DND-41 (cell line): Measurements from ENCODE around the gene WNT3A.

Experiments used
- ATAC-seq: fragments of 200-7000 bp; cut with Tn5 transposase; 3 replicates; pipeline ENCODE4 v1.9.1; 2021; ENCODE audit warnings: low read depth; ENCODE audit not compliant: insufficient read depth
- DNase-seq: peaks from one replicate; pipeline ENCODE4 v3.0.0-alpha.2; 2020
- H2AFZ ChIP-seq: 2 replicates; pipeline ENCODE4 v1.6.0; 2012; ENCODE audit warnings: low read depth, low read length
- H3K27ac ChIP-seq: 2 replicates; pipeline ENCODE4 v1.5.1; 2012; ENCODE audit warnings: low read length, inconsistent platforms
- H3K27me3 ChIP-seq: fragments of 200-600 bp; sonication (generic); 2 replicates; pipeline ENCODE4 v1.6.0; 2012; ENCODE audit warnings: low read length, mild to moderate bottlenecking, inconsistent platforms; ENCODE audit not compliant: insufficient read depth, poor library complexity
- H3K36me3 ChIP-seq: 2 replicates; pipeline ENCODE4 v1.5.1; 2012; ENCODE audit warnings: low read length, inconsistent platforms; ENCODE audit not compliant: insufficient read depth
- H3K4me1 ChIP-seq: 2 replicates; pipeline ENCODE4 v1.5.1; 2012; ENCODE audit warnings: mild to moderate bottlenecking, low read length; ENCODE audit not compliant: insufficient read depth
- H3K4me2 ChIP-seq: 2 replicates; pipeline ENCODE4 v1.6.0; 2012; ENCODE audit warnings: mild to moderate bottlenecking, moderate library complexity, low read length, inconsistent platforms; ENCODE audit not compliant: insufficient read depth
- H3K4me3 ChIP-seq, 2 experiments: fragments of 200-600 bp in 1 of 2; shearing (Covaris generic) in 1 of 2; 2 replicates each; pipeline ENCODE4 v1.5.1; 2012 to 2016; ENCODE audit warnings: inconsistent platforms in 2 of 2, low read length in 2 of 2, mild to moderate bottlenecking in 2 of 2, low read depth in 1 of 2, moderate library complexity in 1 of 2
- H3K79me2 ChIP-seq: 2 replicates; pipeline ENCODE4 v1.6.0; 2012; ENCODE audit warnings: low read length, inconsistent platforms; ENCODE audit not compliant: insufficient read depth
- H3K9ac ChIP-seq: 2 replicates; pipeline ENCODE4 v1.6.0; 2012; ENCODE audit warnings: low read depth, mild to moderate bottlenecking, inconsistent platforms, low read length, moderate library complexity
- H3K9me3 ChIP-seq: 2 replicates; pipeline ENCODE4 v1.5.1; 2012; ENCODE audit warnings: low read length, moderate library complexity, mild to moderate bottlenecking, inconsistent platforms; ENCODE audit not compliant: insufficient read depth, severe bottlenecking
- H4K20me1 ChIP-seq: 2 replicates; pipeline ENCODE4 v1.6.0; 2012; ENCODE audit warnings: low read length; ENCODE audit not compliant: insufficient read depth
- EZH2 ChIP-seq: IDR thresholded peaks from 3 replicates; pipeline ENCODE4 v1.6.1; 2012; ENCODE audit warnings: borderline replicate concordance, low read depth, mild to moderate bottlenecking, moderate library complexity, low read length, inconsistent platforms; ENCODE audit not compliant: severe bottlenecking
- TF ChIP-seq, protein P1 (sequence below): IDR thresholded peaks from 2 replicates; pipeline ENCODE4 v1.5.1; 2012; ENCODE audit warnings: borderline replicate concordance, low read length, moderate library complexity, mild to moderate bottlenecking; ENCODE audit not compliant: poor library complexity, severe bottlenecking; ENCODE audit errors: extremely low read depth

Gene WNT3A

DNA sequence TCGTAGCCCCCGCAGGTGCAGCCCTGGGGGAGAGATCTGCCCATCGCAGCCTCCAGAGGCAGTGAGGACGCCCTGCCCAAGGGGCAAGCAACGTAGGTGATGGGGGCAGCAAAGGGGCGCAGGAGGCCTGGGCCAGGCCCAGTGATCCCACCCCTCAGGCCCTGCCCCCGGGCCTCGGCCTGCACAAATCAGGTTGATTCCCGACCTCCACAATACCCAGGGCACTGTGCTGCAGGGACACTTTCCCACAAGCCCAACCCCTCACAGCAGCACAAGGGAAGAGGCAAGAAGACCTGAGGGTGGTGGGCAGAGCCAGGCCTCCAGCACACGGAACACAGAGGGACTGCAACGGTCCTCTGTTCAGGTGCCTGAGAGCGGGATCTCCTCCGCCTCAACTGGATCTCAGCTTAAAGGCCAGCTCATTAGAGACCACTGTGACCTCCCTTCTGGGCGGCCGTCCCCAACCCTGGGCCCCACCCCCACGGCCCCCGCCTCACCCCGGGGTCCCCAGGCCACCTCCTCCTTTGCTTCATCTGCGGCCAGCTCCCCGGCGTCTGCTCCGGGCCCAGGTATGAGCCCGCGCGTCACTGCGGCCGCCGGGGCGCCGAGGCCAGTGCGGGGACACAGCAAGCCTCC lies 74.9 kb downstream of the WNT3A start:
- Histone ChIP-seq H3K4me1 (peaks cover 49% of the 10 kb centered on the region), H3K4me2 (peak overlapping the region; percentile 91), H3K36me3 (peaks cover 36% of the 10 kb centered on the region), H3K9ac (peak overlapping the region; percentile 98), H3K79me2 (peaks cover 71% of the 10 kb centered on the region), H3K27ac (peak overlapping the region; percentile 90), H3K27me3 (no peaks in the 10 kb centered on the region), H2AFZ (peak overlapping the region; percentile 87), H3K9me3 (no peaks in the 10 kb centered on the region), H3K4me3 (peak overlapping the region; percentile 77 to 98), H4K20me1 (peaks cover 71% of the 10 kb centered on the region)
- TF ChIP-seq, protein P1, sequence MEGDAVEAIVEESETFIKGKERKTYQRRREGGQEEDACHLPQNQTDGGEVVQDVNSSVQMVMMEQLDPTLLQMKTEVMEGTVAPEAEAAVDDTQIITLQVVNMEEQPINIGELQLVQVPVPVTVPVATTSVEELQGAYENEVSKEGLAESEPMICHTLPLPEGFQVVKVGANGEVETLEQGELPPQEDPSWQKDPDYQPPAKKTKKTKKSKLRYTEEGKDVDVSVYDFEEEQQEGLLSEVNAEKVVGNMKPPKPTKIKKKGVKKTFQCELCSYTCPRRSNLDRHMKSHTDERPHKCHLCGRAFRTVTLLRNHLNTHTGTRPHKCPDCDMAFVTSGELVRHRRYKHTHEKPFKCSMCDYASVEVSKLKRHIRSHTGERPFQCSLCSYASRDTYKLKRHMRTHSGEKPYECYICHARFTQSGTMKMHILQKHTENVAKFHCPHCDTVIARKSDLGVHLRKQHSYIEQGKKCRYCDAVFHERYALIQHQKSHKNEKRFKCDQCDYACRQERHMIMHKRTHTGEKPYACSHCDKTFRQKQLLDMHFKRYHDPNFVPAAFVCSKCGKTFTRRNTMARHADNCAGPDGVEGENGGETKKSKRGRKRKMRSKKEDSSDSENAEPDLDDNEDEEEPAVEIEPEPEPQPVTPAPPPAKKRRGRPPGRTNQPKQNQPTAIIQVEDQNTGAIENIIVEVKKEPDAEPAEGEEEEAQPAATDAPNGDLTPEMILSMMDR: no peak
- no peak for TF ChIP-seq EZH2
- DNase-seq (peak; percentile 49), ATAC-seq (peak; percentile 27)

DNA sequence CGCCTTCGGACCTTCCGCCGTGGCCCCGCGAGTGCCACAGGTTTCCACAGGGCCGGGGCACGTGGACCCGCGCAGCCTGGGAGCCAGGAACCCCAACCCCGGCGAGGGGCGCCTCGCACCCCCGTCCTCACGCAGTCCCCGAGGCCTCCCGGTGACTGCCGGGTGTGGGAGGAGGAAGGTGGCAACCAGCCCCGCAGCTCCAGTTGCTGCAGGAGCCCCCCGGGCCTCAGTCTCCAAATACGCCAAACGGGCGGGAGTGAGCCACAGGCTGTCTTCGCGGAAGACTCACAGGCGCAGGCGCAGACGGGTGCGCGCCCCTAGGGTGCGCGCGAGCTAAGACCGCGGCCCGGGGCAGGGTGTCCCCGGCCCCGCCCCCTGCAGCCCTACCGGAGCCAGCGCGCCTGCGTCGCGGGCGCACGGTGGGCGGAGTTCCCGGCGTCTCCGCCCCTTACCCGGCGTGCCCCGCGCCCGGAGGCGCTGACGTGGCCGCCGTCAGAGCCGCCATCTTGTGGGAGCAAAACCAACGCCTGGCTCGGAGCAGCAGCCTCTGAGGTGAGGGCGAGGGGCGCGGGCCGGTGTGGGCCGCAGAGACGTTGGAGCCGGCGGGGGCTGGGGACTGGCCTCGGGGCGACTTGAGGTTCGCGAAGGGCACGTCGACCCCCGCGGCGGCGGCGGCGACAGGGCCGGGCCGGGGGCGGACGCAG lies 75.6 kb downstream of the WNT3A start, which contains the start of gene ARF1:
Gene ARF1, plus strand, starts transcription at position 495 of the 704 bp plus-strand sequence. CDS start 14,407 bp downstream, outside the sequence.
- Histone ChIP-seq H2AFZ (peak within 1 kb of the TSS; percentile 87), H3K27ac (peak within 1 kb of the TSS; percentile 92), H4K20me1 (peaks cover 72% of the 10 kb centered on the region), H3K36me3 (peaks cover 43% of the 10 kb centered on the region), H3K9ac (peak within 1 kb of the TSS; percentile 98), H3K79me2 (peaks cover 78% of the 10 kb centered on the region), H3K4me3 (peak within 1 kb of the TSS; percentile 77 to 98), H3K4me1 (peaks cover 52% of the 10 kb centered on the region), H3K27me3 (no peaks in the 10 kb centered on the region), H3K9me3 (no peaks in the 10 kb centered on the region), H3K4me2 (peak within 1 kb of the TSS; percentile 91)
- no peak for TF ChIP-seq EZH2
- TF ChIP-seq, protein P1: peak; percentile 16
- ATAC-seq (peak; percentile 86), DNase-seq (peak; percentile 93)

DNA sequence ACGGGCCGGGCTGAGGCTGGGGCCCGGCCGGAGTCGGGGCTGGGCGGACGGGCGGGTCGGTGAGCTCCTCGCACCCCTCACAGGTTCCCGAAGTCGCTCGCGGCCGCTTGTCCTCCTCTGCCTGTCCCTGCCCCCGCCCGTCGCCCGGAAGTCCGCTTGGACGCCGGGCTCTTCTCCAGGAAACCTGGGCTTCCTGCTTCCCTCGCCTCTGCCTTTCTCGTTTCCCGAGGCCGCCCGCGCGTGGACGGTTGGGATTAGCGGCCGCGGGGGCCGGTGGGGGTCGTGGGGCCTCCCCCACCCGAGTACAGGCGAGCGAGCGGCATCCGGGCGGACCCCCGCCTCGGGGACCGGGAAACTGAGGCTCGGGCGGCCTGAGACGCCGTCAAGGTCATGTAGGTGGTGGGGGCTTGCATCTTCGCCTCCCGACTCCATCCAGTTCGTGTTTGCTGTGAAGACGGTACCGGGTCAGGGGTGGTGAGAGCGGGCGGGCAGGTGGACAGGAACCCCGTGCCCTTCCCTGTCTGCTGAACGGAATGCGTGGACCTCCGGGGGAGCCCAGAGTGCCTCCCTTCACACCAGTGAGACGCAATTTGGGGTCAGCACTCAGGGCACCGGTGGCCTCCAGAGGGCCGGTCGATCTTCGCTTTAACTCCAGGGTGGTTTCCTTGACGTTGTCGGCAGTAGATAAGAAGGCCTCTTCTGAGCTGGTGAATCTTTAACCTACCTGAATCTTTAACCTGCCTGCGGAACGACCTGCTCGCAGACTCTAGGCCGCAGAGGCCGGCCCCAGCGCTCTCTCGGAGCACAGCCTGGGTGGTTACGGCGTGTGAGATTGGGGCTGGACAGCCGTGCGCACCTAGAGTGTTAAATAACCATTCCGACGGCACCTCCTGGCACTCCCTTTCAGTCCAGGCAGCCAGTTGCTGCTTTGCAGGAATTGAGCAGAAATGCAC lies 76.4 kb downstream of the WNT3A start:
- H3K79me2 ChIP-seq: peaks cover 86% of the 10 kb centered on the region
- no peaks in the 10 kb centered on the region for H3K9me3 ChIP-seq
- peak overlapping the region; percentile 92 for H3K27ac ChIP-seq
- peak overlapping the region; percentile 87 for H3K4me2 ChIP-seq
- H3K27me3 ChIP-seq: no peaks in the 10 kb centered on the region
- ATAC-seq: peak; percentile 18
- peaks cover 52% of the 10 kb centered on the region for H3K4me1 ChIP-seq
- peak; percentile 46 for DNase-seq
- H2AFZ ChIP-seq: peak overlapping the region; percentile 71
- TF ChIP-seq EZH2: no peak
- TF ChIP-seq, protein P1: no peak
- peak overlapping the region; percentile 75 to 98 for H3K4me3 ChIP-seq
- peak overlapping the region; percentile 98 for H3K9ac ChIP-seq
- peaks cover 74% of the 10 kb centered on the region for H4K20me1 ChIP-seq
- H3K36me3 ChIP-seq: peaks cover 51% of the 10 kb centered on the region
